SK-N-SH (cell line): ENCODE data around the gene OR10K1. TPM values are rescaled to one million over a fixed set of nuclear protein-coding genes. Genes with fewer than 3 reads are reported as not detected.

ENCODE experiments used
- CTCF ChIA-PET: fragments of 300-600, 350-600 bp; formaldehyde crosslinking; extraction: SDS; loops from one replicate; lab custom pipeline; 2021; lab: Yijun Ruan, JAX
- POLR2A ChIA-PET: fragments of 350-600 bp; sonication (Branson Sonifier 250); formaldehyde crosslinking; extraction: SDS; loops from one replicate; lab custom pipeline; 2020; ENCODE audit warnings: antibody characterized with exemption, inconsistent platforms; lab: Yijun Ruan, JAX
- DNase-seq: peaks from one replicate; pipeline ENCODE4 v3.0.0; 2012
- H2AFZ ChIP-seq: fragments of 200-600 bp; sonication (generic); 2 replicates; pipeline ENCODE4 v1.8.1; 2016; ENCODE audit warnings: antibody characterized with exemption, mild to moderate bottlenecking, low read depth
- H3F3A ChIP-seq: fragments of 200-600 bp; sonication (generic); replicated peaks from 2 replicates; pipeline ENCODE3; 2016; ENCODE audit warnings: antibody characterized with exemption, mild to moderate bottlenecking; ENCODE audit not compliant: insufficient read depth
- H3K27ac ChIP-seq, 2 experiments: fragments of 200-500 bp in 1 of 2; fragments of 200-600 bp in 1 of 2; sonication (Bioruptor generic) in 1 of 2; sonication (generic), shearing (Covaris generic) in 1 of 2; 2 replicates each; pipeline versions ENCODE4 v1.5.1 to v1.6.1; 2014 to 2016; ENCODE audit warnings: low read depth in 2 of 2, inconsistent platforms in 1 of 2, low read length in 1 of 2, mild to moderate bottlenecking in 1 of 2, mixed read lengths in 1 of 2
- H3K27me3 ChIP-seq: fragments of 200-600 bp; sonication (generic), shearing (Covaris generic); 2 replicates; pipeline ENCODE4 v1.6.1; 2016; ENCODE audit warnings: mixed run types; ENCODE audit not compliant: insufficient read depth
- H3K36me3 ChIP-seq, 2 experiments: fragments of 200-500 bp in 1 of 2; fragments of 200-600 bp in 1 of 2; sonication (Bioruptor generic) in 1 of 2; sonication (generic) in 1 of 2; replicated peaks in 1 of 2; 2 replicates each; pipeline versions ENCODE3 to v1.5.1; 2014 to 2016; ENCODE audit warnings: low read length in 1 of 2, mild to moderate bottlenecking in 1 of 2; ENCODE audit not compliant: insufficient read depth in 2 of 2, control insufficient read depth in 1 of 2
- H3K4me1 ChIP-seq, 2 experiments: fragments of 200-500 bp in 1 of 2; fragments of 200-600 bp in 1 of 2; sonication (Bioruptor generic) in 1 of 2; sonication (generic), shearing (Covaris generic) in 1 of 2; 2 replicates each; pipeline versions ENCODE4 v1.5.1 to v1.6.1; 2014 to 2016; ENCODE audit warnings: low read depth in 1 of 2, low read length in 1 of 2, mixed run types in 1 of 2; ENCODE audit not compliant: insufficient read depth in 2 of 2, control insufficient read depth in 1 of 2
- H3K4me2 ChIP-seq: fragments of 200-600 bp; sonication (generic), shearing (Covaris generic); 2 replicates; pipeline ENCODE4 v1.6.1; 2017; ENCODE audit warnings: mixed run types
- H3K4me3 ChIP-seq, 2 experiments: fragments of 200-500 bp in 1 of 2; fragments of 200-600 bp in 1 of 2; sonication (Bioruptor generic) in 1 of 2; sonication (generic), shearing (Covaris generic) in 1 of 2; 2 replicates each; pipeline versions ENCODE4 v1.5.1 to v1.8.1; 2014 to 2016; ENCODE audit warnings: low read depth in 2 of 2, inconsistent platforms in 1 of 2, low read length in 1 of 2, mild to moderate bottlenecking in 1 of 2, mixed read lengths in 1 of 2, moderate library complexity in 1 of 2
- H3K79me2 ChIP-seq: fragments of 200-600 bp; sonication (generic); 2 replicates; pipeline ENCODE4 v1.8.1; 2017; ENCODE audit warnings: mild to moderate bottlenecking; ENCODE audit not compliant: insufficient read depth
- H3K9ac ChIP-seq: fragments of 200-600 bp; sonication (generic); 2 replicates; pipeline ENCODE4 v1.6.1; 2017; ENCODE audit warnings: mixed run types
- H3K9me2 ChIP-seq: fragments of 200-600 bp; sonication (generic); 2 replicates; pipeline ENCODE4 v1.6.1; 2017; ENCODE audit warnings: mixed run types
- H3K9me3 ChIP-seq: fragments of 200-600 bp; sonication (generic); 2 replicates; pipeline ENCODE4 v1.6.1; 2017; ENCODE audit warnings: mixed run types, mild to moderate bottlenecking, moderate library complexity
- H4K20me1 ChIP-seq: fragments of 200-600 bp; sonication (generic); 2 replicates; pipeline ENCODE4 v1.6.1; 2017; ENCODE audit warnings: mild to moderate bottlenecking, mixed run types; ENCODE audit not compliant: insufficient read depth
- EP300 ChIP-seq, 2 experiments: IDR thresholded peaks; 2 replicates each; pipeline versions ENCODE4 v1.4.0 to v1.6.1; 2012; ENCODE audit warnings: borderline replicate concordance in 1 of 2, low read depth in 1 of 2, low read length in 1 of 2
- EZH2phosphoT487 ChIP-seq: fragments of 200-600 bp; sonication (generic); IDR thresholded peaks from 2 replicates; pipeline ENCODE4 v1.6.1; 2017; ENCODE audit warnings: low read depth, mixed run types, mild to moderate bottlenecking, antibody characterized with exemption, moderate library complexity, borderline replicate concordance
- GABPA ChIP-seq: IDR thresholded peaks from 2 replicates; pipeline ENCODE4 v1.4.0; 2012; ENCODE audit warnings: low read depth, mild to moderate bottlenecking
- GATA2 ChIP-seq: sonication (generic); formaldehyde crosslinking; IDR thresholded peaks from 2 replicates; pipeline ENCODE4 v1.5.0; 2020; ENCODE audit warnings: mild to moderate bottlenecking, missing genetic modification reagents
- JUND ChIP-seq: IDR thresholded peaks from 2 replicates; pipeline ENCODE4 v1.4.0; 2012
- MXI1 ChIP-seq: IDR thresholded peaks from 2 replicates; pipeline ENCODE4 v1.6.1; 2012; ENCODE audit warnings: mild to moderate bottlenecking, low read depth, low read length, improper control_type of control experiment
- PBX3 ChIP-seq: IDR thresholded peaks from 2 replicates; pipeline ENCODE4; 2012
- POLR2AphosphoS5 ChIP-seq: IDR thresholded peaks from 2 replicates; pipeline ENCODE4 v1.6.1; 2012; ENCODE audit warnings: low read depth, low read length
- RAD21 ChIP-seq: IDR thresholded peaks from 2 replicates; pipeline ENCODE4 v1.6.1; 2012; ENCODE audit warnings: mild to moderate bottlenecking, low read length
- RFX5 ChIP-seq: IDR thresholded peaks from 2 replicates; pipeline ENCODE4 v1.6.1; 2012; ENCODE audit warnings: mild to moderate bottlenecking, improper control_type of control experiment, low read length
- SIN3A ChIP-seq: IDR thresholded peaks from 2 replicates; pipeline ENCODE4 v1.6.1; 2012; ENCODE audit warnings: low read depth, mild to moderate bottlenecking, low read length, moderate library complexity, borderline replicate concordance
- TCF12 ChIP-seq: IDR thresholded peaks from 2 replicates; pipeline ENCODE4 v1.4.0; 2012
- polyA plus RNA-seq, 3 experiments: library from polyadenylated mRNA; depleted of rRNA; stranded (reverse); fragments of >200 nt; gene quantifications; 2 replicates each; pipeline ENCODE4 v1.2.3, GENCODE V29; 2012
- TF ChIP-seq, protein P1 (sequence below): fragments of 200-600 bp; sonication (generic); IDR thresholded peaks from 2 replicates; pipeline ENCODE4 v1.6.1; 2017; ENCODE audit warnings: antibody characterized with exemption, mild to moderate bottlenecking, moderate library complexity
- TF ChIP-seq, protein P2 (sequence below): IDR thresholded peaks from 2 replicates; pipeline ENCODE4 v1.4.0; 2012; ENCODE audit warnings: low read depth, borderline replicate concordance
- TF ChIP-seq, protein P3 (sequence below): fragments of 150-350 bp; IDR thresholded peaks from 2 replicates; pipeline ENCODE4 v1.6.1; 2016; ENCODE audit warnings: mild to moderate bottlenecking, low read depth, low read length

The OR10K1 gene
- polyA plus RNA-seq, 1 of the 3 experiments (the other 2 are of a cell fraction), result not detected

- POLR2A ChIA-PET, result no interaction called here
- H3K27me3 ChIP-seq, result no peaks in the 10 kb centered on the region
Observed at GRCh38 chr1:158458263-158458662, 3.4 kb upstream of the OR10K1 start.

More at GRCh38 chr1:158458263-158458662, 3.4 kb upstream of the OR10K1 start:
- TF ChIP-seq EP300 (IDR thresholded peaks at IDR 0.05; ENCODE audit: borderline replicate concordance in 1 of 2, low read depth in 1 of 2, low read length in 1 of 2) (no peak), GABPA (no peak), EZH2phosphoT487 (no peak), MXI1 (no peak), RAD21 (no peak), TCF12 (no peak), JUND (no peak), SIN3A (no peak), RFX5 (no peak), GATA2 (CRISPR knock-in tag) (no peak), POLR2AphosphoS5 (no peak), PBX3 (no peak)
- TF ChIP-seq, protein P1, sequence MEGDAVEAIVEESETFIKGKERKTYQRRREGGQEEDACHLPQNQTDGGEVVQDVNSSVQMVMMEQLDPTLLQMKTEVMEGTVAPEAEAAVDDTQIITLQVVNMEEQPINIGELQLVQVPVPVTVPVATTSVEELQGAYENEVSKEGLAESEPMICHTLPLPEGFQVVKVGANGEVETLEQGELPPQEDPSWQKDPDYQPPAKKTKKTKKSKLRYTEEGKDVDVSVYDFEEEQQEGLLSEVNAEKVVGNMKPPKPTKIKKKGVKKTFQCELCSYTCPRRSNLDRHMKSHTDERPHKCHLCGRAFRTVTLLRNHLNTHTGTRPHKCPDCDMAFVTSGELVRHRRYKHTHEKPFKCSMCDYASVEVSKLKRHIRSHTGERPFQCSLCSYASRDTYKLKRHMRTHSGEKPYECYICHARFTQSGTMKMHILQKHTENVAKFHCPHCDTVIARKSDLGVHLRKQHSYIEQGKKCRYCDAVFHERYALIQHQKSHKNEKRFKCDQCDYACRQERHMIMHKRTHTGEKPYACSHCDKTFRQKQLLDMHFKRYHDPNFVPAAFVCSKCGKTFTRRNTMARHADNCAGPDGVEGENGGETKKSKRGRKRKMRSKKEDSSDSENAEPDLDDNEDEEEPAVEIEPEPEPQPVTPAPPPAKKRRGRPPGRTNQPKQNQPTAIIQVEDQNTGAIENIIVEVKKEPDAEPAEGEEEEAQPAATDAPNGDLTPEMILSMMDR, result no peak
- TF ChIP-seq, protein P2, sequence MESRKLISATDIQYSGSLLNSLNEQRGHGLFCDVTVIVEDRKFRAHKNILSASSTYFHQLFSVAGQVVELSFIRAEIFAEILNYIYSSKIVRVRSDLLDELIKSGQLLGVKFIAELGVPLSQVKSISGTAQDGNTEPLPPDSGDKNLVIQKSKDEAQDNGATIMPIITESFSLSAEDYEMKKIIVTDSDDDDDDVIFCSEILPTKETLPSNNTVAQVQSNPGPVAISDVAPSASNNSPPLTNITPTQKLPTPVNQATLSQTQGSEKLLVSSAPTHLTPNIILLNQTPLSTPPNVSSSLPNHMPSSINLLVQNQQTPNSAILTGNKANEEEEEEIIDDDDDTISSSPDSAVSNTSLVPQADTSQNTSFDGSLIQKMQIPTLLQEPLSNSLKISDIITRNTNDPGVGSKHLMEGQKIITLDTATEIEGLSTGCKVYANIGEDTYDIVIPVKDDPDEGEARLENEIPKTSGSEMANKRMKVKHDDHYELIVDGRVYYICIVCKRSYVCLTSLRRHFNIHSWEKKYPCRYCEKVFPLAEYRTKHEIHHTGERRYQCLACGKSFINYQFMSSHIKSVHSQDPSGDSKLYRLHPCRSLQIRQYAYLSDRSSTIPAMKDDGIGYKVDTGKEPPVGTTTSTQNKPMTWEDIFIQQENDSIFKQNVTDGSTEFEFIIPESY, result no peak
- TF ChIP-seq, protein P3, sequence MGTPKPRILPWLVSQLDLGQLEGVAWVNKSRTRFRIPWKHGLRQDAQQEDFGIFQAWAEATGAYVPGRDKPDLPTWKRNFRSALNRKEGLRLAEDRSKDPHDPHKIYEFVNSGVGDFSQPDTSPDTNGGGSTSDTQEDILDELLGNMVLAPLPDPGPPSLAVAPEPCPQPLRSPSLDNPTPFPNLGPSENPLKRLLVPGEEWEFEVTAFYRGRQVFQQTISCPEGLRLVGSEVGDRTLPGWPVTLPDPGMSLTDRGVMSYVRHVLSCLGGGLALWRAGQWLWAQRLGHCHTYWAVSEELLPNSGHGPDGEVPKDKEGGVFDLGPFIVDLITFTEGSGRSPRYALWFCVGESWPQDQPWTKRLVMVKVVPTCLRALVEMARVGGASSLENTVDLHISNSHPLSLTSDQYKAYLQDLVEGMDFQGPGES, result no peak
- no peaks in the 10 kb centered on the region for H3K79me2 ChIP-seq
- no peaks in the 10 kb centered on the region for H3K4me1 ChIP-seq
- H3F3A ChIP-seq, result no peaks in the 10 kb centered on the region
- CTCF ChIA-PET, result no interaction called here
- H3K36me3 ChIP-seq, result no peaks in the 10 kb centered on the region
- no peaks in the 10 kb centered on the region for H3K9me2 ChIP-seq
- H3K27ac ChIP-seq, result no peak overlapping the region
- no peaks in the 10 kb centered on the region for H3K9me3 ChIP-seq
- no peak for DNase-seq
- no peak overlapping the region for H3K9ac ChIP-seq
- no peak overlapping the region for H2AFZ ChIP-seq
- no peak overlapping the region for H3K4me3 ChIP-seq
- H3K4me2 ChIP-seq, result no peak overlapping the region
- no peaks in the 10 kb centered on the region for H4K20me1 ChIP-seq
